ENCODE results near the gene ARHGAP6.

ARHGAP6 gene

GRCh38 chrX:11215191-11215921 lies 450.4 kb downstream of the ARHGAP6 start:
- no peak for DNase-seq (ENCODE audit: low read depth)

- no peak for DNase-seq (ENCODE audit: low read depth)
Observed at GRCh38 chrX:11214346-11215190, 451.2 kb downstream of the ARHGAP6 start.

GRCh38 chrX:11212741-11213140 lies 453.0 kb downstream of the ARHGAP6 start:
- DNase-seq (ENCODE audit: low read depth) = no peak

GRCh38 chrX:11210415-11210801 lies 455.3 kb downstream of the ARHGAP6 start:
- DNase-seq (ENCODE audit: low read depth) = no peak

- DNase-seq (ENCODE audit: low read depth) = no peak
Observed at GRCh38 chrX:11209798-11210414, 455.8 kb downstream of the ARHGAP6 start.

GRCh38 chrX:11206716-11207115 lies 459.0 kb downstream of the ARHGAP6 start:
- DNase-seq (ENCODE audit: low read depth) = no peak

GRCh38 chrX:11205796-11206195 lies 459.9 kb downstream of the ARHGAP6 start:
- no peak for DNase-seq (ENCODE audit: low read depth)

- DNase-seq (ENCODE audit: low read depth) = no peak
Observed at GRCh38 chrX:11197671-11198070, 468.0 kb downstream of the ARHGAP6 start.

GRCh38 chrX:11196476-11196875 lies 469.2 kb downstream of the ARHGAP6 start:
- DNase-seq (ENCODE audit: low read depth) = no peak

- DNase-seq (ENCODE audit: low read depth) = no peak
Observed at GRCh38 chrX:11193035-11193469, 472.7 kb downstream of the ARHGAP6 start.

GRCh38 chrX:11190745-11191510 lies 474.8 kb downstream of the ARHGAP6 start:
- no peak for DNase-seq (ENCODE audit: low read depth)

GRCh38 chrX:11189097-11189496 lies 476.6 kb downstream of the ARHGAP6 start:
- no peak for DNase-seq (ENCODE audit: low read depth)

GRCh38 chrX:11188664-11189063 lies 477.1 kb downstream of the ARHGAP6 start:
- no peak for DNase-seq (ENCODE audit: low read depth)

GRCh38 chrX:11187001-11187400 lies 478.7 kb downstream of the ARHGAP6 start:
- DNase-seq (ENCODE audit: low read depth) = no peak

- no peak for DNase-seq (ENCODE audit: low read depth)
Observed at GRCh38 chrX:11185861-11186260, 479.9 kb downstream of the ARHGAP6 start.

- no peak for DNase-seq (ENCODE audit: low read depth)
Observed at GRCh38 chrX:11180571-11180970, 485.1 kb downstream of the ARHGAP6 start.

- DNase-seq (ENCODE audit: low read depth) = no peak
Observed at GRCh38 chrX:11172415-11172814, 493.3 kb downstream of the ARHGAP6 start.

GRCh38 chrX:11171956-11172355 lies 493.8 kb downstream of the ARHGAP6 start:
- no peak for DNase-seq (ENCODE audit: low read depth)

GRCh38 chrX:11164433-11164832 lies 501.3 kb downstream of the ARHGAP6 start:
- no peak for DNase-seq (ENCODE audit: low read depth)

- DNase-seq (ENCODE audit: low read depth) = no peak
Observed at GRCh38 chrX:11159149-11159548, 506.6 kb downstream of the ARHGAP6 start.

GRCh38 chrX:11151799-11152559 lies 513.7 kb downstream of the ARHGAP6 start:
- DNase-seq (ENCODE audit: low read depth) = no peak
